Glutamatergic neuron (in vitro differentiated cells): ENCODE results near the gene TBX2. TPM values are rescaled to one million over a fixed set of nuclear protein-coding genes. Genes with fewer than 3 reads are reported as not detected.

Experiments used
- DNase-seq: peaks from one replicate; pipeline ENCODE4 v3.0.0; 2022
- H3K27ac Mint-ChIP-seq: one replicate; pipeline ENCODE4 v1.8.0; 2020; ENCODE audit warnings: mild to moderate bottlenecking, mixed read lengths, inconsistent platforms; ENCODE audit not compliant: unreplicated experiment
- H3K27me3 Mint-ChIP-seq: one replicate; pipeline ENCODE4 v1.8.0; 2020; ENCODE audit warnings: mild to moderate bottlenecking, moderate library complexity, mixed read lengths, inconsistent platforms; ENCODE audit not compliant: unreplicated experiment
- H3K36me3 Mint-ChIP-seq: one replicate; pipeline ENCODE4 v1.8.0; 2020; ENCODE audit warnings: mild to moderate bottlenecking, mixed read lengths, inconsistent platforms; ENCODE audit not compliant: unreplicated experiment
- H3K4me1 Mint-ChIP-seq: one replicate; pipeline ENCODE4 v1.8.0; 2020; ENCODE audit warnings: mild to moderate bottlenecking, low read depth, mixed read lengths, inconsistent platforms; ENCODE audit not compliant: unreplicated experiment
- H3K4me3 Mint-ChIP-seq: one replicate; pipeline ENCODE4 v1.8.0; 2020; ENCODE audit warnings: mild to moderate bottlenecking, mixed read lengths, inconsistent platforms; ENCODE audit not compliant: unreplicated experiment
- H3K9me3 Mint-ChIP-seq: one replicate; pipeline ENCODE4 v1.8.0; 2020; ENCODE audit warnings: mild to moderate bottlenecking, moderate library complexity, mixed read lengths, inconsistent platforms; ENCODE audit not compliant: unreplicated experiment
- total RNA-seq: library from RNA; stranded (reverse); fragmentation: NEBNext Ultra II Directional; extraction: Animal tissue kit (Norgen Biotek cat#: 25700); gene quantifications from one replicate; pipeline ENCODE4 v1.2.1, GENCODE V29; 2021; ENCODE audit not compliant: unreplicated experiment
- TF ChIP-seq, protein P1 (sequence below): fragments of 200-600 bp; sonication (generic); IDR thresholded peaks from one replicate; pipeline ENCODE4 v1.5.0; 2021; ENCODE audit not compliant: partially characterized antibody, unreplicated experiment

Gene TBX2
- total RNA-seq, 1 donor from 2014 or later: 5.4 TPM

DNA sequence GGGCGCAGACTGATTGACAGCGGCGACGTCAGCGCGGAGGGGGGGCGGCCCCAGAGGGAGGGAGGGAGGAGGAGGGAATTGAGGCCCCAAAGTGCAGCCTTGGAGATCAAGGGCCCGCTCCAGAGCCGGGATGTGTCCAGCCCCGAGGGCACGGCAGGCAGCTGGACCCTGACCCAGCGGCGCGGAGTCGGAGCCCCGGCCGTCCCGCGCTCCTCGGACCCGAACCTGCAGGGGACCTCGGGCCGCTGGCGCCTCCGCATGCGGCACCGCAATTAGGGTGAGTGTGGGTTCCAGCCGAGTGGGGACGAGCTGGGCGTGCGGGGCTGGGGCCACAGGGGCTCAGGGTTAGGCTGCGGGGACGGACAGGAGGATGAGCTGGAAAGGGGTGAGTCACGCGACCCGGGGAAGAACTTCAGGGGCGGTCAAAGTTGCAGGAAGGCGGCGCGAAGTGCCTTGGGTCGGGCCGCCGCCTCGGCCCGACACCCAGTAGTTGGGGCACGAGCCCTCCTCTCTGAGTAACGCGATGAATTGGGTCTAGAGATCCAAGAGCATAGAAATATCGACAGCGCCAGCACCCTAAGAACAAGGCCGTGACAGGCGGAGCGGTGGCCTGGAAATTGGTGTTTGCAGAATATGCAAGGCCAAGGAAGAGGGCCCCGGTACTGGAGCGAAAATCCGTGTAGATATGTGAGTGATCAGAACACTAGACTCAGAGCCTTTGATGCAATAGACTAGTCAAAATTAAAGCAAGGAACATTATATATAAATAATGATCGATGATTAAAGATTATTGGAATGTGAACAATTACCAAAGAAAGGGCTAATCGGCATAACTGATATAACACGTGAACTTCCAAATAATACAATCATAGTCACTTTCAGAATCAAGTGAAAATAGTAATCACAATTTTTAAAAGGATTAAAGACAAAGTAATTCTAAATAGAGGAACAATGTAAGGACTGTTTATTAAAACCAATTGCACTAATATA is 53.0 kb downstream of the TBX2 start, which contains the start of gene TBX4:
TBX4 (plus strand) TSS at position 122 of the 990 bp plus-strand sequence. CDS start 4,069 bp downstream, outside the sequence.
- Mint-ChIP-seq H3K36me3 (no peaks in the 10 kb centered on the region), H3K27me3 (peaks cover 26% of the 10 kb centered on the region), H3K4me1 (peaks cover 2% of the 10 kb centered on the region), H3K27ac (no peak within 1 kb of the TSS), H3K9me3 (peaks cover 11% of the 10 kb centered on the region), H3K4me3 (peak within 1 kb of the TSS; percentile 64)
- DNase-seq: peak; percentile 52
- TF ChIP-seq, protein P1, sequence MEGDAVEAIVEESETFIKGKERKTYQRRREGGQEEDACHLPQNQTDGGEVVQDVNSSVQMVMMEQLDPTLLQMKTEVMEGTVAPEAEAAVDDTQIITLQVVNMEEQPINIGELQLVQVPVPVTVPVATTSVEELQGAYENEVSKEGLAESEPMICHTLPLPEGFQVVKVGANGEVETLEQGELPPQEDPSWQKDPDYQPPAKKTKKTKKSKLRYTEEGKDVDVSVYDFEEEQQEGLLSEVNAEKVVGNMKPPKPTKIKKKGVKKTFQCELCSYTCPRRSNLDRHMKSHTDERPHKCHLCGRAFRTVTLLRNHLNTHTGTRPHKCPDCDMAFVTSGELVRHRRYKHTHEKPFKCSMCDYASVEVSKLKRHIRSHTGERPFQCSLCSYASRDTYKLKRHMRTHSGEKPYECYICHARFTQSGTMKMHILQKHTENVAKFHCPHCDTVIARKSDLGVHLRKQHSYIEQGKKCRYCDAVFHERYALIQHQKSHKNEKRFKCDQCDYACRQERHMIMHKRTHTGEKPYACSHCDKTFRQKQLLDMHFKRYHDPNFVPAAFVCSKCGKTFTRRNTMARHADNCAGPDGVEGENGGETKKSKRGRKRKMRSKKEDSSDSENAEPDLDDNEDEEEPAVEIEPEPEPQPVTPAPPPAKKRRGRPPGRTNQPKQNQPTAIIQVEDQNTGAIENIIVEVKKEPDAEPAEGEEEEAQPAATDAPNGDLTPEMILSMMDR: no peak

DNA sequence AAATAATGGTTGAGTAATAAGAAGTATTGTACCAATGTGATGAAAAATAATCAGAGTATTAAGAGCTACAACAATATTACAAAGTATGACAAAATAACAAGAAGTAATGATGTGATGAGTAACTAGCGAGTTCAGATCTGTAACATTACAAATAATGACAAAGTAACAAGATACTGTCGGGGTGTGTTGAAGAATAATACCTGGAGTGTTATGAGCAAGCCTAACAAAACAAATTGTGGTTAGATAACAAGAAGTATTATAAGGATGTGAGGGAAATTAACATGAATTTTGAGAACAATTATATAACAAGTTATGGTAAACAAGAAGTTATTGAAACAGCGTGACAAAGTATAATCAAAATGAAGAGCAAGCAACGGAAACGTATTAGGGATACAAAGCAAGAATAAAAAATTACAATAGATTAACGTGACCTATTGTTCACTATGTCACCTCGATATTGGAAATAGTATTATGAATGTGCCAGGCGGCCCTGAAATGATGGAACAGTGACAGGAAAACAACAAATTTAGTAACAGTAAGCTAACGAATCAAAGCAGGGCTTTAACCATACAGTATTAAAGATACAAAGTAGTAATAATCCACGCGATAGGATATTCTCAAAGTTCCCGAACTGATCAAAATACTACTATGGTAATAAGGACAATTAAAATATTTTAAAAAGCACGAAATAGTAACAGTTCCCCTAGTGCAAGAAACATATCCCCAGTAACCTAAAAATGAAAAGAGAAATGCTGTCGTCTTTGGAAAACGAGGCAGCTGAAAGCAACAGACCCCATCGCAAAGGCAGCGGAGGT is 54.1 kb downstream of the TBX2 start:
- Mint-ChIP-seq H3K27ac (no peak overlapping the region), H3K4me3 (peak overlapping the region; percentile 80), H3K4me1 (peaks cover 2% of the 10 kb centered on the region), H3K36me3 (no peaks in the 10 kb centered on the region), H3K9me3 (peaks cover 11% of the 10 kb centered on the region), H3K27me3 (peaks cover 36% of the 10 kb centered on the region)
- DNase-seq: no peak
- TF ChIP-seq, protein P1: no peak

DNA sequence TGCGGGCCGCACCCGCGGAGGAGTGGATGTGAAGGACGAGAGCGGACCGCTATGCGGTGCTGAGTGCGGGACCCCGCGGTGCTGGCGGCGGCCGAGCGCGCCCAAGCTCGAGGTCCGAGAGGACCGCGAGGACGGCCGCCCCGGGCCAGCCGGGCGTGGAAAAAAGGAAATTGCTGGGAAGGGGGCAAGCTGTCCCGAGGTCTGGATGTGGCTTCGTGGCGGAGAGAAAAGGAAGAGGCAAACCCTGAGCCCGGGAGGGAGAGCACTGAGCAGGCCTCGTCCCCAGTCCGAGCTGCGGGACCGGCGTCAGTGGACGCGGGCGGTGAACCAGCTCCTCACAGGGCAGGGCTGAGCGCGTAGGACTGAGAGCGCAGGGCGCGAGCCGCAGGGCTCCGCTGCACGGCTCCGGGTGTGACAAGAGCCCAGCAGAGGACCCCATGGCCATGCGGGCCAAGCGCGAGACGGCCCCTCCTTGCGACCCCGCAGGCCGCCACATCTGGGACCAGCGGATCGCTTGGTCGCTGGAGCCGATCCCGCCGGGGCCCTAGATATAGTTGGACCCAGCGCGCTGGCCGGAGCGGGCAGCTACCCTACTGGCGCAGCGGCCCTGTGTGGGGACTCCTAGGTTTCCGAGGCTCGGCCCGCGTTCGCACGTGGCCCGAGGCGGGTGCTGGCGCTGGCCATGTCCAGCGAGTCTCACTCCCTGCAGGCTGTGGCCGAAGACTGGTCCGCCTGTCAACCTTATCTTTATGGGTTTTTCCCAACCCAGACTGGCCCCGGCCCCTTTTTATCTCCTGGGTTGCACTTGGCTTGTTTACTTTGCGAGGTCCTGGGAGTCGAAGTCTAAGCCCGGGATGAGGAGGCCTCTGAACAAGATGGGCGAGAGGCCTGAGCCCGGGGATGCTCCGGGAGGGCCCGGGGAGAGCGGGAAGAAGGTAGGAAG is 55.0 kb downstream of the TBX2 start:
- Mint-ChIP-seq H3K4me3 (peak overlapping the region; percentile 80), H3K4me1 (peaks cover 2% of the 10 kb centered on the region), H3K36me3 (no peaks in the 10 kb centered on the region), H3K9me3 (peaks cover 11% of the 10 kb centered on the region), H3K27ac (no peak overlapping the region), H3K27me3 (peaks cover 43% of the 10 kb centered on the region)
- TF ChIP-seq, protein P1: no peak
- DNase-seq: peak; percentile 68

DNA sequence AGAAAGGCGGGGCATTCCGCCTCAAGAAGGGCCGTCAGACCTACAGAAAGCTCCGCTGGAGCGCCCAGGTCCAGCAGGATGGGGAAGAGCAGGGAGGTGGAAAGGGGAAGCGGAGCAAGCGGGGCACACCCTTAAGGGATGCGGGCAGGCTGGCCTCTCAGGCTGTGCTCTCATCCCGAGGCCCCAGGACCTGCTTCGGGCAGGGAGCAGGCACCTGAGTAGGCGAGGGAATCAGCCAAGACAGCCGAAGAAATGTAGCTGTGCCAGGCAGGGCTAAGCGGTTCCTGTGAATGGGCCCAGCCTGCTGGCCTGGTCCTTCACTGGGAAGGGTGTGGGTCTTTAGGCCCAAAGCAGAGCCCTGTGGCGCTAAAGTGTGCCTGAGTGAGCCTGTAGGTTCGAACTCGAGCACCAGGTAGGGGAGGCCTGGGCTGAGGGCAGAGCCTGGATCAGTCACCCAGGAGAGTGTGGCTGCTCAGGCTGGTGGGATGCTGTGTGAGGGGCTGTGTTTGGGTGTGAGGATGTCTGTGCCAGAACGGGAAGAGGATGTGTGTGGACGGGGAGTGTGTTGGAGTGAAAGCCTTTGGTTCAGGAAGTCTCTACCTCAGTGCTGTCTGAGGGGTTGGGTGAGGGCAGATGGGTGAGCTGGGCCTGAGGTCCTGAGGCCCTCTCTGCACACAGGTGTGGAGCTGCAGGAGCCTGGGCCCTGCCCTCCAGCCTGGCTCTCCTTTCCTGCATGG is 55.8 kb downstream of the TBX2 start:
- no peak for DNase-seq
- Mint-ChIP-seq H3K27me3 (peaks cover 43% of the 10 kb centered on the region), H3K36me3 (no peaks in the 10 kb centered on the region), H3K4me3 (peak overlapping the region; percentile 14), H3K27ac (no peak overlapping the region), H3K9me3 (peaks cover 11% of the 10 kb centered on the region), H3K4me1 (peaks cover 2% of the 10 kb centered on the region)
- TF ChIP-seq, protein P1: no peak
